Vagina (tissue), 2 donors: Measurements from ENCODE around the gene REL.

Experiments
- CTCF ChIP-seq, 3 experiments: fragments of 450-650 bp in 2 of 3; fragments of 200-600 bp in 1 of 3; sonication (generic) in 1 of 3; IDR thresholded peaks; one replicate each; pipeline ENCODE4 v1.5.1; 2017 to 2019; ENCODE audit warnings: antibody characterized with exemption in 3 of 3, mild to moderate bottlenecking in 2 of 3, moderate library complexity in 2 of 3
- POLR2A ChIP-seq, 2 donors: fragments of 450-650 bp; IDR thresholded peaks; one replicate each; pipeline ENCODE4 v1.6.1; 2017; ENCODE audit warnings: antibody characterized with exemption in 2 of 2, mild to moderate bottlenecking in 2 of 2, moderate library complexity in 2 of 2
- POLR2AphosphoS5 ChIP-seq, 2 donors: sonication (generic); formaldehyde crosslinking; IDR thresholded peaks; one replicate each; pipeline ENCODE4 v1.9.0; 2017; ENCODE audit warnings: antibody characterized with exemption in 2 of 2, mild to moderate bottlenecking in 2 of 2, low read depth in 1 of 2; ENCODE audit not compliant: insufficient read depth in 1 of 2

- no peak for TF ChIP-seq CTCF (IDR thresholded peaks at IDR 0.05)
- no peak for TF ChIP-seq POLR2A (IDR thresholded peaks at IDR 0.05)
- no peak for TF ChIP-seq POLR2AphosphoS5 (IDR thresholded peaks at IDR 0.05; ENCODE audit: insufficient read depth in 1 of 2, low read depth in 1 of 2)
These were observed 5.9 kb upstream of the REL start for GRCh38 chr2:60875520-60875919.
